Fibroblast of lung (primary cell): Measurements from ENCODE around the gene STXBP6. TPM values are rescaled to one million over a fixed set of nuclear protein-coding genes. Genes with fewer than 3 reads are reported as not detected.

ENCODE experiments used
- DNase-seq, 2 donors: peaks; one replicate each; pipeline versions ENCODE4 v3.0.0 to v3.0.0-alpha.2; 2010; ENCODE audit warnings: low read depth in 2 of 2
- H2AFZ ChIP-seq: 2 replicates; pipeline ENCODE4 v1.5.1; 2012; ENCODE audit warnings: low read length, control low read depth, inconsistent platforms
- H3K27ac ChIP-seq: 2 replicates; pipeline ENCODE4 v1.5.1; 2011; ENCODE audit warnings: low read length, control low read depth; ENCODE audit not compliant: insufficient read depth
- H3K27me3 ChIP-seq: 2 replicates; pipeline ENCODE4 v1.5.1; 2011; ENCODE audit warnings: mild to moderate bottlenecking, low read length; ENCODE audit not compliant: control insufficient read depth, insufficient read depth
- H3K36me3 ChIP-seq: 2 replicates; pipeline ENCODE4 v1.5.1; 2011; ENCODE audit warnings: low read length; ENCODE audit not compliant: control insufficient read depth, insufficient read depth
- H3K4me1 ChIP-seq: 2 replicates; pipeline ENCODE4 v1.5.1; 2011; ENCODE audit warnings: low read length; ENCODE audit not compliant: control insufficient read depth, insufficient read depth; ENCODE audit errors: extremely low read depth
- H3K4me2 ChIP-seq: 2 replicates; pipeline ENCODE4 v1.5.1; 2011; ENCODE audit warnings: low read length, control low read depth; ENCODE audit not compliant: insufficient read depth; ENCODE audit errors: extremely low read depth
- H3K4me3 ChIP-seq, 4 experiments: fragments of 200-600 bp in 1 of 4; sonication (generic) in 1 of 4; replicated peaks in 1 of 4; 2 replicates each; pipeline ENCODE4 v1.5.1; 2011 to 2016; ENCODE audit warnings: low read length in 4 of 4, low read depth in 3 of 4, mild to moderate bottlenecking in 3 of 4, control low read depth in 2 of 4, inconsistent platforms in 1 of 4, mixed read lengths in 1 of 4; ENCODE audit not compliant: insufficient read depth in 1 of 4; ENCODE audit errors: control extremely low read depth in 1 of 4
- H3K79me2 ChIP-seq: 2 replicates; pipeline ENCODE4 v1.5.1; 2012; ENCODE audit warnings: mild to moderate bottlenecking, low read length, inconsistent platforms; ENCODE audit not compliant: control insufficient read depth, insufficient read depth
- H3K9ac ChIP-seq: 2 replicates; pipeline ENCODE4 v1.5.1; 2011; ENCODE audit warnings: mild to moderate bottlenecking, low read length, control low read depth; ENCODE audit not compliant: insufficient read depth
- H3K9me3 ChIP-seq: 2 replicates; pipeline ENCODE4 v1.5.1; 2012; ENCODE audit warnings: low read depth, low read length; ENCODE audit not compliant: control insufficient read depth, insufficient read depth
- H4K20me1 ChIP-seq: 2 replicates; pipeline ENCODE4 v1.5.1; 2011; ENCODE audit warnings: low read length; ENCODE audit not compliant: control insufficient read depth, insufficient read depth; ENCODE audit errors: extremely low read depth
- CTCF ChIP-seq, 2 donors: IDR thresholded peaks in 1 of 2; conservative IDR thresholded peaks in 1 of 2; 1 replicate in 1 of 2; 2 replicates in 1 of 2; pipeline ENCODE4 v1.5.1; 2011 to 2012; ENCODE audit warnings: low read length in 2 of 2, control low read depth in 1 of 2, inconsistent platforms in 1 of 2, low read depth in 1 of 2, mild to moderate bottlenecking in 1 of 2
- EZH2 ChIP-seq: IDR thresholded peaks from 2 replicates; pipeline ENCODE4 v1.5.1; 2012; ENCODE audit warnings: low read length, control low read depth, mild to moderate bottlenecking; ENCODE audit errors: missing control alignments
- polyA plus RNA-seq, 2 donors: library from polyadenylated mRNA; depleted of rRNA in 1 of 2; stranded (reverse) in 1 of 2; unstranded in 1 of 2; fragments of >200 nt; gene quantifications; 2 replicates each; pipeline ENCODE4 v1.2.1, GENCODE V29; 2011 to 2012; ENCODE audit warnings: missing spikeins in 1 of 2
- total RNA-seq: library from RNA; depleted of rRNA; stranded (reverse); fragments of >200 nt; gene quantifications from 2 replicates; pipeline ENCODE4 v1.2.1, GENCODE V29; 2014

STXBP6 gene
- total and polyA plus RNA-seq, 2 donors (not counting 1 experiment from before 2014, with no cell fraction given), result 4.5 to 17.8 TPM

- no peaks in the 10 kb centered on the region for H3K9me3 ChIP-seq
- no peak overlapping the region for H3K4me2 ChIP-seq
Observed at GRCh38 chr14:24984846-24985589, 64.9 kb downstream of the STXBP6 start.

GRCh38 chr14:24982472-24983155 lies 67.3 kb downstream of the STXBP6 start:
- Histone ChIP-seq H3K36me3 (no peaks in the 10 kb centered on the region), H4K20me1 (no peaks in the 10 kb centered on the region), H3K27ac (no peak overlapping the region), H2AFZ (no peak overlapping the region), H3K27me3 (no peaks in the 10 kb centered on the region), H3K9me3 (no peaks in the 10 kb centered on the region), H3K9ac (no peak overlapping the region), H3K4me1 (peaks cover 2% of the 10 kb centered on the region), H3K4me2 (no peak overlapping the region), H3K79me2 (no peaks in the 10 kb centered on the region), H3K4me3 (no peak overlapping the region)
- no peak for TF ChIP-seq CTCF (conservative IDR thresholded peaks at IDR 0.05 in 1 of 2, IDR thresholded peaks at IDR 0.05 in 1 of 2; ENCODE audit: low read depth in 1 of 2, low read length in 2 of 2)
- TF ChIP-seq EZH2, result no peak
- DNase-seq, result peak; percentile 87 to 98

More at GRCh38 chr14:24984846-24985589, 64.9 kb downstream of the STXBP6 start:
- no peaks in the 10 kb centered on the region for H3K27me3 ChIP-seq
- no peaks in the 10 kb centered on the region for H3K36me3 ChIP-seq
- no peak for TF ChIP-seq CTCF (conservative IDR thresholded peaks at IDR 0.05 in 1 of 2, IDR thresholded peaks at IDR 0.05 in 1 of 2; ENCODE audit: low read depth in 1 of 2, low read length in 2 of 2)
- no peak for TF ChIP-seq EZH2
- no peaks in the 10 kb centered on the region for H3K79me2 ChIP-seq
- H3K4me3 ChIP-seq, result no peak overlapping the region
- peaks cover 2% of the 10 kb centered on the region for H3K4me1 ChIP-seq
- peak in 1 of 2 donors; percentile 35 for DNase-seq
- H2AFZ ChIP-seq, result no peak overlapping the region
- H3K9ac ChIP-seq, result no peak overlapping the region
- H4K20me1 ChIP-seq, result no peaks in the 10 kb centered on the region
- H3K27ac ChIP-seq, result no peak overlapping the region

DNA sequence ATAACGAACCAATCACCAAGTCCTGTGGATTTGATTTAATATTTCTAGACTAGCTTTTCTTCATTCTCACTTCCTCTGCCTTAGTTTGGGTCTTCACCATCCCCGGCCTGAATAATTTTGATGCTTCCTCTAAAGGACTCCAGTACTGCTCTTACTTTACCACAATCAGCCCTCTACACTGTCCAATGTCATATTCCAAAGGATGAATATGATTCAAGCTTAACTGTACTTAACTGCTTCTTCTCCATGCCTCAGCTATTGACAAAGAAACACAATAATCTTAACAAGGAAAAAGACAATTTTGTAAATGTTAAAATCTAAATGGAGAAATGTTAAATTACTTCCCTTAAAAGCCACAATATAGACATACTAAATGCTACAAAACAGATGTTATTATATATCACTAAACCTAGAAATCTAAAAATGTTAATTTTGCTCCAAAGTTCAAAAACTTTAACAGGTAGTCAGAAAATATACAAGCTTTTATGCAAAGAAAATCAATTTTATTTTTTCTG lies 70.2 kb downstream of the STXBP6 start:
- Histone ChIP-seq H3K4me3 (no peak overlapping the region), H3K9me3 (no peaks in the 10 kb centered on the region), H4K20me1 (no peaks in the 10 kb centered on the region), H3K9ac (no peak overlapping the region), H2AFZ (no peak overlapping the region), H3K4me2 (no peak overlapping the region), H3K4me1 (peaks cover 2% of the 10 kb centered on the region), H3K79me2 (no peaks in the 10 kb centered on the region), H3K27ac (no peak overlapping the region), H3K36me3 (no peaks in the 10 kb centered on the region), H3K27me3 (no peaks in the 10 kb centered on the region)
- TF ChIP-seq EZH2, result no peak
- TF ChIP-seq CTCF (conservative IDR thresholded peaks at IDR 0.05 in 1 of 2, IDR thresholded peaks at IDR 0.05 in 1 of 2; ENCODE audit: low read depth in 1 of 2, low read length in 2 of 2), result no peak
- no peak for DNase-seq
